GM23338 (cell line): ENCODE results near the gene GALNT9. TPM values are rescaled to one million over a fixed set of nuclear protein-coding genes. Genes with fewer than 3 reads are reported as not detected.

Source experiments
- ATAC-seq: fragments of 200-7000 bp; cut with Tn5 transposase; 3 replicates; pipeline ENCODE4 v1.9.1; 2020
- DNase-seq: peaks from one replicate; pipeline ENCODE4 v3.0.0-alpha.2; 2015; ENCODE audit warnings: low spot score
- H2AFZ ChIP-seq: fragments of 200-600 bp; sonication (generic); 2 replicates; pipeline ENCODE4 v1.8.0; 2016; ENCODE audit warnings: antibody characterized with exemption, mild to moderate bottlenecking, moderate library complexity
- H3F3A ChIP-seq: fragments of 200-600 bp; sonication (generic); replicated peaks from 2 replicates; pipeline ENCODE4 v1.8.0; 2017; ENCODE audit warnings: antibody characterized with exemption, mixed run types, low read depth
- H3K27ac ChIP-seq: fragments of 200-600 bp; sonication (generic); 2 replicates; pipeline ENCODE4 v1.6.1; 2016; ENCODE audit warnings: low read depth
- H3K27me3 ChIP-seq: fragments of 200-600 bp; sonication (generic); 2 replicates; pipeline ENCODE4 v1.8.0; 2016; ENCODE audit warnings: mild to moderate bottlenecking, mixed run types, moderate library complexity; ENCODE audit not compliant: insufficient read depth
- H3K36me3 ChIP-seq: fragments of 200-600 bp; sonication (generic); 2 replicates; pipeline ENCODE4 v1.8.0; 2016; ENCODE audit warnings: mild to moderate bottlenecking; ENCODE audit not compliant: insufficient read depth
- H3K4me1 ChIP-seq: fragments of 200-600 bp; sonication (generic); 2 replicates; pipeline ENCODE4 v1.8.0; 2016; ENCODE audit warnings: mild to moderate bottlenecking, moderate library complexity; ENCODE audit not compliant: insufficient read depth
- H3K4me2 ChIP-seq: fragments of 200-600 bp; sonication (generic); 2 replicates; pipeline ENCODE4 v1.7.1; 2017; ENCODE audit warnings: mixed run types
- H3K4me3 ChIP-seq: fragments of 200-600 bp; sonication (generic); 2 replicates; pipeline ENCODE4 v1.6.1; 2016; ENCODE audit warnings: mixed run types
- H3K79me2 ChIP-seq: fragments of 200-600 bp; sonication (generic); replicated peaks from 2 replicates; pipeline ENCODE4 v1.8.0; 2017; ENCODE audit warnings: mild to moderate bottlenecking; ENCODE audit not compliant: insufficient read depth
- H3K9me2 ChIP-seq: fragments of 200-600 bp; sonication (generic); 2 replicates; pipeline ENCODE4 v1.8.0; 2017; ENCODE audit not compliant: insufficient read depth
- H4K20me1 ChIP-seq: fragments of 200-600 bp; sonication (generic); replicated peaks from 2 replicates; pipeline ENCODE4 v1.8.0; 2017; ENCODE audit warnings: mild to moderate bottlenecking; ENCODE audit not compliant: insufficient read depth
- H3K27ac Mint-ChIP-seq: 2 replicates; pipeline ENCODE4 v1.8.0; 2020; ENCODE audit warnings: inconsistent platforms, mild to moderate bottlenecking, moderate library complexity, mixed read lengths
- H3K27me3 Mint-ChIP-seq: 3 replicates; pipeline ENCODE4 v1.8.0; 2022; ENCODE audit warnings: low read depth, mild to moderate bottlenecking, moderate library complexity, mixed read lengths, inconsistent platforms; ENCODE audit not compliant: insufficient read depth, poor library complexity
- H3K36me3 Mint-ChIP-seq: 3 replicates; pipeline ENCODE4 v1.8.0; 2021; ENCODE audit warnings: low read depth, mild to moderate bottlenecking, inconsistent platforms, moderate library complexity, mixed read lengths
- H3K4me1 Mint-ChIP-seq: 3 replicates; pipeline ENCODE4 v1.8.0; 2020; ENCODE audit warnings: mild to moderate bottlenecking, inconsistent platforms, mixed read lengths
- H3K4me3 Mint-ChIP-seq: 3 replicates; pipeline ENCODE4 v1.8.0; 2021; ENCODE audit warnings: moderate library complexity, mild to moderate bottlenecking, inconsistent platforms, mixed read lengths
- H3K9me3 Mint-ChIP-seq: 3 replicates; pipeline ENCODE4 v1.8.0; 2020; ENCODE audit warnings: moderate library complexity, mild to moderate bottlenecking, inconsistent platforms, mixed read lengths
- CREB1 ChIP-seq: fragments of 250-450 bp; sonication (Bioruptor Pico); IDR thresholded peaks from 2 replicates; pipeline ENCODE4 v1.5.0; 2020; ENCODE audit warnings: low read depth, mild to moderate bottlenecking, moderate library complexity
- EZH2 ChIP-seq: fragments of 200-600 bp; sonication (generic); IDR thresholded peaks from one replicate; pipeline ENCODE4 v1.8.0; 2017; ENCODE audit warnings: antibody characterized with exemption, mild to moderate bottlenecking, low read depth; ENCODE audit not compliant: unreplicated experiment
- POLR2AphosphoS5 ChIP-seq: IDR thresholded peaks from 2 replicates; pipeline ENCODE4 v1.6.1; 2016; ENCODE audit warnings: antibody characterized with exemption, low read depth
- STAT1 ChIP-seq: IDR thresholded peaks from one replicate; pipeline ENCODE4 v1.6.1; 2016; ENCODE audit warnings: antibody characterized with exemption; ENCODE audit not compliant: unreplicated experiment
- ZNF114 ChIP-seq: fragments of 250-450 bp; sonication (Bioruptor Pico); IDR thresholded peaks from 2 replicates; pipeline ENCODE4 v1.5.0; 2020; ENCODE audit warnings: mild to moderate bottlenecking, moderate library complexity
- polyA plus RNA-seq: library from polyadenylated mRNA; unstranded; fragments of >200 nt; fragmentation: Nextera tagmentation; extraction: Ambion mirVana; gene quantifications from 2 replicates; pipeline ENCODE4 v1.2.1, GENCODE V29; 2016
- total RNA-seq: library from RNA; depleted of rRNA; stranded (reverse); fragments of >200 nt; shearing (Covaris generic); gene quantifications from 2 replicates; pipeline ENCODE4 v1.2.3, GENCODE V29; 2014
- TF ChIP-seq, protein P1 (sequence below), 2 experiments: fragments of 200-600 bp in 1 of 2; sonication (generic) in 1 of 2; conservative IDR thresholded peaks; 2 replicates each; pipeline versions ENCODE4 v1.5.1 to v1.6.1; 2016 to 2017; ENCODE audit warnings: antibody characterized with exemption in 2 of 2, low read depth in 2 of 2, mild to moderate bottlenecking in 2 of 2, moderate library complexity in 1 of 2
- TF ChIP-seq, protein P2 (sequence below): IDR thresholded peaks from one replicate; pipeline ENCODE4 v1.6.1; 2018; ENCODE audit warnings: antibody characterized with exemption; ENCODE audit not compliant: unreplicated experiment

The GALNT9 gene
- total and polyA plus RNA-seq, 2 experiments from 2014 or later = 0.81 to 2.5 TPM

DNA sequence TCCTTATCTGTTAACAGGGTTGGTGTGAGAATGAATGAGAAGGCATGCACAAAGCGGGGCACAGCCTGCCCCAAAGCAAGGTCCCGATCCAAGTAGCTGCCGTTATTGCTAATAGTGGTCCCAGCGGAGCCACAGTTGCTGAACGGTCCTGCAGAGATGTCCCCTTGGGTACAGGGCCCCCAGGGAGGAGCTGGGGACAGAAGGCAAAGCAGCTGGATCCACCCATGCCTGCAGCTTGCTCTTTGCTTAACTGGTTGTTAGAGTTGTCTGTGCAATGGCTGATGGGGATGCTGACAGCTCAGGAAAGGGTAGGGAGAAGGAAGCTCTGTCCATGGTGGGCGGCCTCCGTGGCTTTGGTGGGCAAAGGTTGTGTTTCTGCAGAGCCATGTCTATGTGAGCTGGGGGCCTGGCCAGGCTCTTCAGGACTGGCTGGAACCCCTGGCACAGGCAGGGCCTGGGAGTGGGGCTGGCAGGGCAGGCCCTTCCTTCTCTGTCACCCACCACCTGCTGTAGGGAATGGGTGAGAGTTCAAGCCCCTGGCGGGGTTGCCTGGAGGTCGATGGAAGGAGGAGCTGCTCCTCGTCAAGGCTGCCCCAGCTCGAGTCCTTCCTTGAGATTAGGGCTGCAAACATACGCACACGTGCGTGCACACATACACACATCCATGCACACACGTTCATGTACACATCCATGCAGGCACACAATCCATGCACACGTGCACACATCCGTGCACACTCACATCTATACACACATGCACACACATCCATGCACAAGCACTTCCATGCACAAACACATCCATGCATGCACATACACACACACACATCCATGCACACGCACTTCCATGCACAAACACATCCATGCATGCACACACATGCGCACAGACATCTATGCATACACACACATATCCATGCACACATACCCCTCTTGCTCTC, 149.7 kb downstream of the GALNT9 start:
- Mint-ChIP-seq H3K27me3 (peaks cover 31% of the 10 kb centered on the region), H3K4me3 (no peak overlapping the region; the same call in 2 of the 3 replicates), H3K36me3 (no peaks in the 10 kb centered on the region), H3K9me3 (peaks cover 4% of the 10 kb centered on the region; the same call in 2 of the 3 replicates), H3K27ac (no peak overlapping the region), H3K4me1 (peaks cover 6% of the 10 kb centered on the region; the same call in 2 of the 3 replicates)
- H3K4me1 ChIP-seq = no peaks in the 10 kb centered on the region
- no peak overlapping the region for H3K4me2 ChIP-seq
- no peaks in the 10 kb centered on the region for H3F3A ChIP-seq
- no peaks in the 10 kb centered on the region; the same call in 1 of the 2 replicates for H4K20me1 ChIP-seq
- H3K4me3 ChIP-seq = no peak overlapping the region
- no peaks in the 10 kb centered on the region for H3K36me3 ChIP-seq
- no peaks in the 10 kb centered on the region for H3K79me2 ChIP-seq
- ATAC-seq = no peak
- H2AFZ ChIP-seq = no peak overlapping the region
- peaks cover 18% of the 10 kb centered on the region for H3K27me3 ChIP-seq
- no peaks in the 10 kb centered on the region for H3K9me2 ChIP-seq
- no peak for DNase-seq
- TF ChIP-seq, protein P1, sequence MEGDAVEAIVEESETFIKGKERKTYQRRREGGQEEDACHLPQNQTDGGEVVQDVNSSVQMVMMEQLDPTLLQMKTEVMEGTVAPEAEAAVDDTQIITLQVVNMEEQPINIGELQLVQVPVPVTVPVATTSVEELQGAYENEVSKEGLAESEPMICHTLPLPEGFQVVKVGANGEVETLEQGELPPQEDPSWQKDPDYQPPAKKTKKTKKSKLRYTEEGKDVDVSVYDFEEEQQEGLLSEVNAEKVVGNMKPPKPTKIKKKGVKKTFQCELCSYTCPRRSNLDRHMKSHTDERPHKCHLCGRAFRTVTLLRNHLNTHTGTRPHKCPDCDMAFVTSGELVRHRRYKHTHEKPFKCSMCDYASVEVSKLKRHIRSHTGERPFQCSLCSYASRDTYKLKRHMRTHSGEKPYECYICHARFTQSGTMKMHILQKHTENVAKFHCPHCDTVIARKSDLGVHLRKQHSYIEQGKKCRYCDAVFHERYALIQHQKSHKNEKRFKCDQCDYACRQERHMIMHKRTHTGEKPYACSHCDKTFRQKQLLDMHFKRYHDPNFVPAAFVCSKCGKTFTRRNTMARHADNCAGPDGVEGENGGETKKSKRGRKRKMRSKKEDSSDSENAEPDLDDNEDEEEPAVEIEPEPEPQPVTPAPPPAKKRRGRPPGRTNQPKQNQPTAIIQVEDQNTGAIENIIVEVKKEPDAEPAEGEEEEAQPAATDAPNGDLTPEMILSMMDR (conservative IDR thresholded peaks at IDR 0.05; ENCODE audit: low read depth in 2 of 2) = no peak
- TF ChIP-seq, protein P2, sequence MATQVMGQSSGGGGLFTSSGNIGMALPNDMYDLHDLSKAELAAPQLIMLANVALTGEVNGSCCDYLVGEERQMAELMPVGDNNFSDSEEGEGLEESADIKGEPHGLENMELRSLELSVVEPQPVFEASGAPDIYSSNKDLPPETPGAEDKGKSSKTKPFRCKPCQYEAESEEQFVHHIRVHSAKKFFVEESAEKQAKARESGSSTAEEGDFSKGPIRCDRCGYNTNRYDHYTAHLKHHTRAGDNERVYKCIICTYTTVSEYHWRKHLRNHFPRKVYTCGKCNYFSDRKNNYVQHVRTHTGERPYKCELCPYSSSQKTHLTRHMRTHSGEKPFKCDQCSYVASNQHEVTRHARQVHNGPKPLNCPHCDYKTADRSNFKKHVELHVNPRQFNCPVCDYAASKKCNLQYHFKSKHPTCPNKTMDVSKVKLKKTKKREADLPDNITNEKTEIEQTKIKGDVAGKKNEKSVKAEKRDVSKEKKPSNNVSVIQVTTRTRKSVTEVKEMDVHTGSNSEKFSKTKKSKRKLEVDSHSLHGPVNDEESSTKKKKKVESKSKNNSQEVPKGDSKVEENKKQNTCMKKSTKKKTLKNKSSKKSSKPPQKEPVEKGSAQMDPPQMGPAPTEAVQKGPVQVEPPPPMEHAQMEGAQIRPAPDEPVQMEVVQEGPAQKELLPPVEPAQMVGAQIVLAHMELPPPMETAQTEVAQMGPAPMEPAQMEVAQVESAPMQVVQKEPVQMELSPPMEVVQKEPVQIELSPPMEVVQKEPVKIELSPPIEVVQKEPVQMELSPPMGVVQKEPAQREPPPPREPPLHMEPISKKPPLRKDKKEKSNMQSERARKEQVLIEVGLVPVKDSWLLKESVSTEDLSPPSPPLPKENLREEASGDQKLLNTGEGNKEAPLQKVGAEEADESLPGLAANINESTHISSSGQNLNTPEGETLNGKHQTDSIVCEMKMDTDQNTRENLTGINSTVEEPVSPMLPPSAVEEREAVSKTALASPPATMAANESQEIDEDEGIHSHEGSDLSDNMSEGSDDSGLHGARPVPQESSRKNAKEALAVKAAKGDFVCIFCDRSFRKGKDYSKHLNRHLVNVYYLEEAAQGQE = peak; percentile 27
- TF ChIP-seq CREB1 (CRISPR knock-in tag) = no peak
- TF ChIP-seq POLR2AphosphoS5 = no peak
- no peak overlapping the region for H3K27ac ChIP-seq

DNA sequence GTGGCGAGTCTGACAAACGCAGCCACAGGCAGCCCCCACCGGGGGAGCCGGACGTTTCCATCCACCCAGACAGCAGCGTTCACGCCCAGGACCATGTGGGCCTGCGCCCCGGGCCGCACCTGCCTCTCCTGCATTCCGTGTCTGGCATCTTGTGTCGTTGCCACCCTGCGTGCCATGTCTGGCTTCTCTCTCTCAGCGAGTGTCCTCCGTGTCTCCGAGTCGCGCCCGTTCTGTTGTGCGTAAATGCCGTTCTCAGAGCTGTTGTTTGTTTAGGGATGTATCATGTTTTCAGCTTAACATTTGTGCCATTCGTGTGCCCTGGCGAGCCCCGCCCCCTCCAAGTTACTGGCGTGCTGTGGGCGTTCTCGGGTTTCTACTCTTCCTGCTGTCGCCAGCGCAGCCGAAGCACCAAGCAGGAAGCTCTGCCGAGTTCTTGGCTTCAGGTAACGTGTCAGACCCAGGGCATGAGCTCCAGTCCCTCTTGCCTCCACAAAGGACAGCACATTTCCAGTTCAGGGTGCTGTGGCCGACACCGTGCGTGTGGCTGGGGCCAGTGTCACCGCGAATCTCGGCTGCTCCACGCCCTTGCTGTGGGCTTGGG, 150.5 kb downstream of the GALNT9 start:
- DNase-seq = peak; percentile 44
- H3K27ac Mint-ChIP-seq = no peak overlapping the region
- no peak overlapping the region for H3K4me3 ChIP-seq
- peaks cover 4% of the 10 kb centered on the region; the same call in 2 of the 3 replicates for H3K9me3 Mint-ChIP-seq
- H3K4me2 ChIP-seq = no peak overlapping the region
- H3K27me3 Mint-ChIP-seq = peaks cover 28% of the 10 kb centered on the region
- H3K27me3 ChIP-seq = peaks cover 12% of the 10 kb centered on the region; the same call in 1 of the 2 replicates
- H3K4me1 Mint-ChIP-seq = peaks cover 6% of the 10 kb centered on the region; the same call in 2 of the 3 replicates
- no peak overlapping the region for H2AFZ ChIP-seq
- no peak overlapping the region for H3K4me3 Mint-ChIP-seq
- peak; percentile 24 for ATAC-seq
- no peaks in the 10 kb centered on the region; the same call in 1 of the 2 replicates for H4K20me1 ChIP-seq
- no peaks in the 10 kb centered on the region for H3K9me2 ChIP-seq
- H3F3A ChIP-seq = no peaks in the 10 kb centered on the region
- no peaks in the 10 kb centered on the region for H3K36me3 ChIP-seq
- H3K27ac ChIP-seq = no peak overlapping the region
- H3K36me3 Mint-ChIP-seq = no peaks in the 10 kb centered on the region
- H3K4me1 ChIP-seq = no peaks in the 10 kb centered on the region
- H3K79me2 ChIP-seq = no peaks in the 10 kb centered on the region
- TF ChIP-seq POLR2AphosphoS5 (no peak), STAT1 (no peak), EZH2 (no peak), ZNF114 (CRISPR knock-in tag) (no peak)
- TF ChIP-seq, protein P1 (conservative IDR thresholded peaks at IDR 0.05; ENCODE audit: low read depth in 2 of 2) = no peak
